Esophagus muscularis mucosa (tissue), 4 donors: ENCODE measurements around the gene PHACTR1. TPM values are rescaled to one million over a fixed set of nuclear protein-coding genes. Genes with fewer than 3 reads are reported as not detected.
A peak's percentile ranks its signal among the peaks of the same experiment; 100 is the strongest.

ENCODE experiments used
- DNase-seq: peaks from one replicate; pipeline ENCODE4 v3.0.0-alpha.2; 2017; ENCODE audit errors: extremely low spot score
- H3K27ac ChIP-seq, 4 donors: fragments of 200-600 bp; sonication (generic); replicated peaks in 1 of 4; 1 replicate in 3 of 4; 2 replicates in 1 of 4; pipeline ENCODE4 v1.5.1; 2016 to 2019; ENCODE audit warnings: mild to moderate bottlenecking in 1 of 4
- H3K27me3 ChIP-seq, 4 donors: fragments of 200-600 bp; sonication (generic); one replicate each; pipeline versions ENCODE4 v1.5.1 to v1.6.0; 2016 to 2019
- H3K36me3 ChIP-seq, 4 donors: fragments of 200-600 bp; sonication (generic); one replicate each; pipeline ENCODE4 v1.5.1; 2016 to 2019
- H3K4me1 ChIP-seq, 4 donors: fragments of 200-600 bp; sonication (generic); one replicate each; pipeline ENCODE4 v1.5.1; 2016 to 2019
- H3K4me3 ChIP-seq, 4 donors: fragments of 200-600 bp; sonication (generic); 1 replicate in 2 of 4; 2 replicates in 2 of 4; pipeline ENCODE4 v1.5.1; 2016 to 2019; ENCODE audit warnings: mild to moderate bottlenecking in 4 of 4, moderate library complexity in 1 of 4
- H3K9me3 ChIP-seq, 4 donors: fragments of 200-600 bp; sonication (generic); 1 replicate in 3 of 4; 2 replicates in 1 of 4; pipeline ENCODE4 v1.5.1; 2016 to 2019
- CTCF ChIP-seq, 3 experiments: fragments of 200-600 bp in 2 of 3; fragments of 450-650 bp in 1 of 3; sonication (generic) in 2 of 3; IDR thresholded peaks; one replicate each; pipeline ENCODE4 v1.5.1; 2017 to 2019; ENCODE audit warnings: antibody characterized with exemption in 3 of 3, mild to moderate bottlenecking in 2 of 3, moderate library complexity in 1 of 3
- EP300 ChIP-seq: sonication (generic); formaldehyde crosslinking; IDR thresholded peaks from one replicate; pipeline ENCODE4 v1.6.1; 2017; ENCODE audit warnings: antibody characterized with exemption
- POLR2A ChIP-seq: fragments of 450-650 bp; IDR thresholded peaks from one replicate; pipeline ENCODE4 v1.6.1; 2017; ENCODE audit warnings: antibody characterized with exemption, moderate library complexity, mild to moderate bottlenecking, low read depth
- POLR2AphosphoS5 ChIP-seq, 2 donors: sonication (generic); formaldehyde crosslinking; IDR thresholded peaks; one replicate each; pipeline ENCODE4 v1.6.1; 2017; ENCODE audit warnings: antibody characterized with exemption in 2 of 2
- WGBS: methylation state at CpG from one replicate; pipeline ENCODE4 v1.1.5; 2018; 5-methylcytosine and 5-hydroxymethylcytosine counted together
- intact Hi-C: fragments of 100-400 bp; cut with DNase I; formaldehyde crosslinking; loops from one replicate; pipeline ENCODE4 v1.15.1; 2023
- total RNA-seq, 4 donors: library from RNA; depleted of rRNA; stranded (reverse); fragments of >200 nt; gene quantifications; one replicate each; pipeline versions ENCODE4 v1.1.0 to v1.2.1, GENCODE V29; 2016

Gene PHACTR1
- total RNA-seq, 4 donors from 2014 or later: 0.83 to 4.2 (median 3.1) TPM

GRCh38 chr6:13300643-13301590 is 584.4 kb downstream of the PHACTR1 start:
- intact Hi-C loops: no loop called here
- peak; percentile 79 for DNase-seq
- TF ChIP-seq POLR2AphosphoS5 (IDR thresholded peaks at IDR 0.05): no peak
- no peak for TF ChIP-seq CTCF (IDR thresholded peaks at IDR 0.05)
- no peak for TF ChIP-seq POLR2A
- no peak for TF ChIP-seq EP300
- peaks cover 9 to 46% (median 19%) of the 10 kb centered on the region in 4 donors for H3K36me3 ChIP-seq
- no peaks in the 10 kb centered on the region for H3K27me3 ChIP-seq
- H3K27ac ChIP-seq: no peak overlapping the region
- 76% methylated on average over 8 of the region's 9 CpGs for WGBS
- no peak overlapping the region for H3K4me3 ChIP-seq
- peaks cover 26 to 33% (median 32%) of the 10 kb centered on the region in 4 donors for H3K4me1 ChIP-seq
- no peaks in the 10 kb centered on the region for H3K9me3 ChIP-seq

GRCh38 chr6:13302291-13302690 is 585.7 kb downstream of the PHACTR1 start:
- intact Hi-C loops: no loop called here
- no peaks in the 10 kb centered on the region for H3K27me3 ChIP-seq
- peak; percentile 86 for DNase-seq
- no peak for TF ChIP-seq EP300
- no peak for TF ChIP-seq POLR2A
- TF ChIP-seq CTCF (IDR thresholded peaks at IDR 0.05): no peak
- TF ChIP-seq POLR2AphosphoS5 (IDR thresholded peaks at IDR 0.05): no peak
- H3K27ac ChIP-seq: peak overlapping the region; percentile 61 to 82 (median 74)
- WGBS: 71% methylated on average over 7 of the region's 7 CpGs
- H3K4me1 ChIP-seq: peaks cover 26 to 33% (median 32%) of the 10 kb centered on the region in 4 donors
- H3K36me3 ChIP-seq: peaks cover 5 to 39% (median 20%) of the 10 kb centered on the region in 4 donors
- no peaks in the 10 kb centered on the region for H3K9me3 ChIP-seq
- H3K4me3 ChIP-seq: no peak overlapping the region

GRCh38 chr6:13302751-13303667 is 586.4 kb downstream of the PHACTR1 start:
- H3K27ac ChIP-seq: peak overlapping the region; percentile 61 to 82 (median 74)
- H3K27me3 ChIP-seq: no peaks in the 10 kb centered on the region
- DNase-seq: peak; percentile 92
- WGBS: 36% methylated on average over 17 of the region's 17 CpGs
- peak overlapping the region; percentile 42 to 49 (median 44) for H3K4me3 ChIP-seq
- TF ChIP-seq EP300 (no peak), POLR2AphosphoS5 (IDR thresholded peaks at IDR 0.05) (peak; percentile 57 to 63)
- intact Hi-C loops: no loop called here
- H3K4me1 ChIP-seq: peaks cover 28 to 33% (median 32%) of the 10 kb centered on the region in 4 donors
- no peaks in the 10 kb centered on the region for H3K9me3 ChIP-seq
- H3K36me3 ChIP-seq: peaks cover 3 to 39% (median 23%) of the 10 kb centered on the region in 4 donors

- 13% methylated on average over 7 of the region's 7 CpGs for WGBS
- intact Hi-C loops: no loop called here
- Histone ChIP-seq H3K4me3 (peak overlapping the region; percentile 42 to 49 (median 44)), H3K36me3 (peaks cover 0 to 41% (median 25%) of the 10 kb centered on the region in 4 donors), H3K9me3 (no peaks in the 10 kb centered on the region), H3K27ac (peak overlapping the region; percentile 61 to 82 (median 74)), H3K27me3 (no peaks in the 10 kb centered on the region), H3K4me1 (peaks cover 30 to 33% (median 32%) of the 10 kb centered on the region in 4 donors)
- DNase-seq: peak; percentile 93
- TF ChIP-seq POLR2A: no peak
- TF ChIP-seq EP300: no peak
- TF ChIP-seq CTCF (IDR thresholded peaks at IDR 0.05): no peak
- TF ChIP-seq POLR2AphosphoS5 (IDR thresholded peaks at IDR 0.05): no peak
Observed at GRCh38 chr6:13303668-13304017, 587.1 kb downstream of the PHACTR1 start.
